Panc1 (cell line): ENCODE measurements around the gene PAMR1. TPM values are rescaled to one million over a fixed set of nuclear protein-coding genes. Genes with fewer than 3 reads are reported as not detected.

ENCODE experiments used
- ATAC-seq: fragments of 200-7000 bp; cut with Tn5 transposase; 2 replicates; pipeline ENCODE4 v1.9.1; 2020; ENCODE audit warnings: mild to moderate bottlenecking, moderate library complexity
- BruUV-seq: library from RNA; stranded (reverse); fragments of 400-500 nt; replicated peaks from 2 replicates; lab custom pipeline; 2021; lab: Mats Ljungman, UMichigan
- CTCF ChIA-PET: fragments of 300-600 bp; sonication (Branson Sonifier 250); formaldehyde crosslinking; loops from one replicate; lab custom pipeline; 2022; ENCODE audit warnings: antibody characterized with exemption; lab: Charles Lee
- POLR2A ChIA-PET: fragments of 300-600 bp; sonication (Branson Sonifier 250); formaldehyde crosslinking; loops from one replicate; lab custom pipeline; 2022; ENCODE audit warnings: antibody characterized with exemption; lab: Charles Lee
- DNase-seq: peaks from one replicate; pipeline ENCODE4 v3.0.0-alpha.2; 2010; ENCODE audit warnings: low read depth, low spot score
- H3K27ac ChIP-seq: 2 replicates; pipeline ENCODE4 v1.5.1; 2011; ENCODE audit warnings: mild to moderate bottlenecking, low read length, inconsistent platforms
- H3K27me3 ChIP-seq: fragments of 200-500 bp; sonication (Bioruptor generic); 2 replicates; pipeline ENCODE4 v1.6.0; 2014; ENCODE audit warnings: low read length, inconsistent platforms; ENCODE audit not compliant: control insufficient read depth, insufficient read depth
- H3K36me3 ChIP-seq: fragments of 200-500 bp; sonication (Bioruptor generic); 2 replicates; pipeline ENCODE4 v1.5.1; 2014; ENCODE audit warnings: inconsistent platforms, mild to moderate bottlenecking, low read length, moderate library complexity; ENCODE audit not compliant: control insufficient read depth, insufficient read depth
- H3K4me1 ChIP-seq: 2 replicates; pipeline ENCODE4 v1.5.1; 2011; ENCODE audit warnings: inconsistent platforms, mild to moderate bottlenecking, low read length, moderate library complexity; ENCODE audit not compliant: control insufficient read depth, insufficient read depth
- H3K4me3 ChIP-seq, 2 experiments: 2 replicates each; pipeline ENCODE4 v1.5.1; 2011 to 2012; ENCODE audit warnings: low read depth in 2 of 2, low read length in 2 of 2, mild to moderate bottlenecking in 2 of 2, inconsistent platforms in 1 of 2, moderate library complexity in 1 of 2
- H3K9me3 ChIP-seq: fragments of 200-500 bp; sonication (Bioruptor generic); 2 replicates; pipeline ENCODE4 v1.5.1; 2014; ENCODE audit warnings: low read depth, mild to moderate bottlenecking, inconsistent platforms, low read length, moderate library complexity; ENCODE audit not compliant: control insufficient read depth, insufficient read depth
- POLR2AphosphoS5 ChIP-seq: IDR thresholded peaks from 2 replicates; pipeline ENCODE4 v1.6.1; 2012; ENCODE audit warnings: mild to moderate bottlenecking, low read depth, low read length, moderate library complexity
- REST ChIP-seq, 2 experiments: IDR thresholded peaks; 2 replicates each; pipeline ENCODE4 v1.6.1; 2011 to 2012; ENCODE audit warnings: low read depth in 2 of 2, control low read depth in 1 of 2, low read length in 1 of 2, mild to moderate bottlenecking in 1 of 2, moderate library complexity in 1 of 2; ENCODE audit not compliant: insufficient read depth in 1 of 2
- SIN3A ChIP-seq: IDR thresholded peaks from 2 replicates; pipeline ENCODE4 v1.6.1; 2012; ENCODE audit warnings: low read depth, mild to moderate bottlenecking, low read length, moderate library complexity, borderline replicate concordance; ENCODE audit not compliant: insufficient read depth
- TCF7L2 ChIP-seq: IDR thresholded peaks from 2 replicates; pipeline ENCODE4 v1.6.1; 2011; ENCODE audit warnings: mild to moderate bottlenecking, low read depth, low read length, inconsistent platforms
- in situ Hi-C: cut with HindIII; loops from 2 replicates; pipeline ENCODE4 v1.10.0; 2016; ENCODE audit warnings: low sequenced_read_pairs, low pct_unique_long_range_greater_than_20kb
- intact Hi-C: fragments of 100-400 bp; cut with micrococcal nuclease; formaldehyde crosslinking; loops from one replicate; pipeline ENCODE4 v1.10.0; 2022; ENCODE audit not compliant: unreplicated experiment
- total RNA-seq: library from RNA; stranded (reverse); gene quantifications from one replicate; pipeline ENCODE4 v1.2.1, GENCODE V29; 2021; ENCODE audit not compliant: unreplicated experiment
- TF ChIP-seq, protein P1 (sequence below): fragments of 450-650 bp; IDR thresholded peaks from 2 replicates; pipeline ENCODE4 v1.5.1; 2017; ENCODE audit warnings: mild to moderate bottlenecking

Gene PAMR1
- total RNA-seq, 1 experiment from 2014 or later: 0.13 TPM

DNA sequence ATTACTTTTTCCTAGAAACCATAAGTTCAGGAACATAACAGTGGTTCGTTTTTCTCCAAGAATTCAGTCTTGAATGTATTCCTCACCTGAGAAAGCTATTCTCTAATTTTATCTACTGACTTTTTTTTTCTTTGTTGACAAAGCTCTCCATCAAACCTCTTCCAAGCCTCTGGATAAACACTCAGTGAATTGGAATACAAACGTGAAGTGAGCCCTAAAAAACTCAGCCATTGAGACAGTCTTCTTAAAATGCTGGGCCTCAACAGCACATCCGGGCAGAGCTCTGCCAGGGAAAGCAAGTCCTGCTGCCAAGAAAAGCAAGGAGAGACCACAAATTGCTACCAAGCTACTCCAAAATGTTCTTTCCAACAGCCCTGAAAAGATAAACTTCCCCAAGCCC is 98.3 kb downstream of the PAMR1 start:
- Histone ChIP-seq H3K27ac (no peak overlapping the region), H3K9me3 (no peaks in the 10 kb centered on the region), H3K36me3 (no peaks in the 10 kb centered on the region), H3K4me3 (no peak overlapping the region), H3K27me3 (peaks cover 63% of the 10 kb centered on the region), H3K4me1 (no peaks in the 10 kb centered on the region)
- intact Hi-C loops: no loop called here
- DNase-seq (no peak), ATAC-seq (no peak)
- CTCF ChIA-PET: interaction anchor here (0.6 kb wide), 1 partner anchor 395 kb away, joined by 13 read pairs; no protein-coding TSS in a partner anchor
- POLR2A ChIA-PET: no interaction called here
- no TSS peak for BruUV-seq
- in situ Hi-C loops: no loop called here
- no peak for TF ChIP-seq REST (IDR thresholded peaks at IDR 0.05; ENCODE audit: insufficient read depth in 1 of 2, low read depth in 2 of 2, low read length in 1 of 2)
- TF ChIP-seq, protein P1, sequence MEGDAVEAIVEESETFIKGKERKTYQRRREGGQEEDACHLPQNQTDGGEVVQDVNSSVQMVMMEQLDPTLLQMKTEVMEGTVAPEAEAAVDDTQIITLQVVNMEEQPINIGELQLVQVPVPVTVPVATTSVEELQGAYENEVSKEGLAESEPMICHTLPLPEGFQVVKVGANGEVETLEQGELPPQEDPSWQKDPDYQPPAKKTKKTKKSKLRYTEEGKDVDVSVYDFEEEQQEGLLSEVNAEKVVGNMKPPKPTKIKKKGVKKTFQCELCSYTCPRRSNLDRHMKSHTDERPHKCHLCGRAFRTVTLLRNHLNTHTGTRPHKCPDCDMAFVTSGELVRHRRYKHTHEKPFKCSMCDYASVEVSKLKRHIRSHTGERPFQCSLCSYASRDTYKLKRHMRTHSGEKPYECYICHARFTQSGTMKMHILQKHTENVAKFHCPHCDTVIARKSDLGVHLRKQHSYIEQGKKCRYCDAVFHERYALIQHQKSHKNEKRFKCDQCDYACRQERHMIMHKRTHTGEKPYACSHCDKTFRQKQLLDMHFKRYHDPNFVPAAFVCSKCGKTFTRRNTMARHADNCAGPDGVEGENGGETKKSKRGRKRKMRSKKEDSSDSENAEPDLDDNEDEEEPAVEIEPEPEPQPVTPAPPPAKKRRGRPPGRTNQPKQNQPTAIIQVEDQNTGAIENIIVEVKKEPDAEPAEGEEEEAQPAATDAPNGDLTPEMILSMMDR: no peak

DNA sequence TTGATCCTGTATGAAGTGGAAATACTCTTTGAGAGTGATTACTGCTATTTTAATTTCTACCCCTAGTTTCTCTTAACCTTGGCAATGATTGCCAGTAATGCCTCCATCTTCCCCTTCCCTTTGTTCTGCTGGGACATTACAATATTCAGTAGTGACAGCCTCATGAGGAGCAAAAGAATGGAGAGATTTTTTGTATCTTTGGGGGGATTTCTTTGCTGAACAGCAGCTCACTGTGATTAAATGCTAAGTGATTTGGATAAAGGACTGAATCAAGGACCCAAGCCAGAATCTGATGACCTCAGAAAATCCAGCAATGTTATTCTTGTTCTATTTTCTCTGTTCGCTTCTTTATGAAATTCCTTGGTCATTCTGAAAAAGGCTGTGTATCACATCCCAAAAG is 99.1 kb downstream of the PAMR1 start:
- ATAC-seq (no peak), DNase-seq (no peak)
- peaks cover 66% of the 10 kb centered on the region for H3K27me3 ChIP-seq
- in situ Hi-C loops (no loop called here), intact Hi-C loops (no loop called here)
- BruUV-seq: no TSS peak
- H3K4me3 ChIP-seq: no peak overlapping the region
- CTCF ChIA-PET: no interaction called here
- H3K4me1 ChIP-seq: no peaks in the 10 kb centered on the region
- POLR2A ChIA-PET: no interaction called here
- no peak overlapping the region for H3K27ac ChIP-seq
- no peaks in the 10 kb centered on the region for H3K9me3 ChIP-seq
- H3K36me3 ChIP-seq: no peaks in the 10 kb centered on the region
- TF ChIP-seq, protein P1: no peak
- TF ChIP-seq POLR2AphosphoS5 (no peak), REST (IDR thresholded peaks at IDR 0.05; ENCODE audit: insufficient read depth in 1 of 2, low read depth in 2 of 2, low read length in 1 of 2) (no peak), SIN3A (no peak), TCF7L2 (no peak)
